GM12878 (cell line): ENCODE measurements around the gene ING4. TPM values are rescaled to one million over a fixed set of nuclear protein-coding genes. Genes with fewer than 3 reads are reported as not detected.

Experiments used
- ASH2L ChIP-seq: fragments of 300-600, 200-600 bp; sonication (generic); IDR thresholded peaks from 2 replicates; pipeline ENCODE4 v1.6.1; 2017; ENCODE audit warnings: low read depth, mild to moderate bottlenecking, borderline replicate concordance
- ATF7 ChIP-seq: fragments of 450-650 bp; IDR thresholded peaks from 2 replicates; pipeline ENCODE4 v1.6.1; 2016; ENCODE audit warnings: low read depth, mild to moderate bottlenecking
- BMI1 ChIP-seq: fragments of 450-650 bp; IDR thresholded peaks from 2 replicates; pipeline ENCODE4 v1.6.1; 2016; ENCODE audit warnings: mild to moderate bottlenecking, moderate library complexity, borderline replicate concordance
- CHD2 ChIP-seq: IDR thresholded peaks from 2 replicates; pipeline ENCODE4 v1.6.1; 2011; ENCODE audit warnings: low read depth, low read length, improper control_type of control experiment, borderline replicate concordance
- CREM ChIP-seq: IDR thresholded peaks from 2 replicates; pipeline ENCODE4 v1.6.1; 2014; ENCODE audit warnings: antibody characterized with exemption, low read depth
- ETV6 ChIP-seq, 2 experiments: fragments of 450-650 bp in 1 of 2; IDR thresholded peaks in 1 of 2; conservative IDR thresholded peaks in 1 of 2; 2 replicates each; pipeline ENCODE4 v1.6.1; 2014; ENCODE audit warnings: antibody characterized with exemption in 1 of 2, borderline replicate concordance in 1 of 2, low read depth in 1 of 2, mild to moderate bottlenecking in 1 of 2, moderate library complexity in 1 of 2
- HDGF ChIP-seq: fragments of 450-650 bp; IDR thresholded peaks from 2 replicates; pipeline ENCODE4 v1.6.1; 2016; ENCODE audit warnings: antibody characterized with exemption
- MYC ChIP-seq: IDR thresholded peaks from 2 replicates; pipeline ENCODE4 v1.6.1; 2011; ENCODE audit warnings: mild to moderate bottlenecking, low read length, moderate library complexity, inconsistent platforms; ENCODE audit not compliant: insufficient read depth, insufficient replicate concordance, insufficient read length, severe bottlenecking
- NFIC ChIP-seq: IDR thresholded peaks from 2 replicates; pipeline ENCODE4 v1.6.1; 2012; ENCODE audit warnings: low read depth, mild to moderate bottlenecking, inconsistent platforms, low read length, moderate library complexity
- NFYA ChIP-seq: IDR thresholded peaks from 2 replicates; pipeline ENCODE4 v1.6.1; 2011; ENCODE audit warnings: low read depth, mild to moderate bottlenecking, low read length, improper control_type of control experiment, borderline replicate concordance
- SMAD5 ChIP-seq: IDR thresholded peaks from 2 replicates; pipeline ENCODE4 v1.6.1; 2016; ENCODE audit warnings: antibody characterized with exemption, low read depth
- SPI1 ChIP-seq: IDR thresholded peaks from 2 replicates; pipeline ENCODE4 v1.6.1; 2011; ENCODE audit warnings: low read depth, mild to moderate bottlenecking, low read length, moderate library complexity, borderline replicate concordance; ENCODE audit not compliant: insufficient read depth
- ZNF622 ChIP-seq: fragments of 450-650 bp; IDR thresholded peaks from 2 replicates; pipeline ENCODE4 v1.6.1; 2017; ENCODE audit warnings: mild to moderate bottlenecking, inconsistent platforms
- polyA plus RNA-seq, 11 experiments: library from polyadenylated mRNA; depleted of rRNA in 4 of 11; unstranded in 6 of 11; stranded (reverse) in 5 of 11; fragments of >200 nt; fragmentation: Nextera tagmentation in 4 of 11; fragmentation: Illumina TruSeq in 1 of 11; extraction: Ambion mirVana in 4 of 11; extraction: Trizol in 1 of 11; gene quantifications; 1 replicate in 1 of 11; 2 replicates in 10 of 11; pipeline versions ENCODE4 v1.2.1 to v1.2.3, GENCODE V29; 2011 to 2016; ENCODE audit warnings: inconsistent platforms in 2 of 11, missing spikeins in 2 of 11, low read depth in 1 of 11
- total RNA-seq, 4 experiments: library from RNA; depleted of rRNA in 3 of 4; stranded (reverse); fragments of >200 nt in 3 of 4; fragmentation: Illumina TruSeq in 1 of 4; extraction: Trizol in 1 of 4; gene quantifications; 2 replicates each; pipeline versions ENCODE4 v1.2.1 to v1.2.3, GENCODE V29; 2013 to 2021
- TF ChIP-seq, protein P1 (sequence below): fragments of 450-650 bp; IDR thresholded peaks from 2 replicates; pipeline ENCODE4 v1.6.1; 2017; ENCODE audit warnings: mild to moderate bottlenecking
- TF ChIP-seq, protein P2 (sequence below), 3 experiments: IDR thresholded peaks in 2 of 3; conservative IDR thresholded peaks in 1 of 3; 2 replicates each; pipeline ENCODE4 v1.5.1; 2011; ENCODE audit warnings: low read depth in 3 of 3, low read length in 3 of 3, mild to moderate bottlenecking in 3 of 3, control low read depth in 2 of 3, moderate library complexity in 2 of 3, inconsistent platforms in 1 of 3, mixed read lengths in 1 of 3; ENCODE audit not compliant: control insufficient read depth in 2 of 3, insufficient read depth in 1 of 3; ENCODE audit errors: extremely low read depth in 1 of 3
- TF ChIP-seq, protein P3 (sequence below): IDR thresholded peaks from 2 replicates; pipeline ENCODE4 v1.6.1; 2012; ENCODE audit warnings: improper control_type of control experiment, low read depth, low read length; ENCODE audit not compliant: insufficient replicate concordance
- TF ChIP-seq, protein P4 (sequence below): IDR thresholded peaks from 2 replicates; pipeline ENCODE4 v1.6.1; 2012; ENCODE audit warnings: low read length, inconsistent platforms
- TF ChIP-seq, protein P5 (sequence below): fragments of 450-650 bp; IDR thresholded peaks from 2 replicates; pipeline ENCODE4 v1.6.1; 2017; ENCODE audit warnings: borderline replicate concordance

Gene ING4
- total and polyA plus RNA-seq, 10 of the 15 experiments (the other 5 are each of a cell fraction or from before 2014, with no cell fraction given) = 7.2 to 53.9 (median 21.8) TPM

DNA sequence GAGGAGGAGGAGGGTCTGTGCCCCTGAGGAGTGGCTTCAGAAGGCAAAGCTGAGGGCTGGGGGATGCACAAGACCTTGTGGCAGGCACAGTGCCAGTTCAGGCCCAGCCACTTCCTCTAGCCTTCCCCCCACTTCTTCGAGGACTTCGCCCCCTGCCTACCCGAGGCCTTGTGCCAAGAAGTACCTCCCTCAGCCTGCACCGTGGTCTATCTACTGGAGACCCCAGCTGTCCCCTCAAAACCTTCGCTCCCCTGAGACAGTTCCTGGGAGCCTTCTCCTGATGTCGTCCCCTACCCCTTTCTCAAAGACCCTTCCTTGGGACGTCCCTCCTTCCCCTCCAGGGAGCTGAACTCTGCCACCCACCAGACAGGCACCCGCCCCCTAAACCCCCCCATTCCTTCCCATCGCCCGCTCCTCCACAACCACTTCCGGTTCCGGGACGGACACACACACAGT is 25.7 kb upstream of the ING4 start (continued):
- TF ChIP-seq ZNF622 = no peak
- no peak for TF ChIP-seq SMAD5
- TF ChIP-seq ASH2L = no peak
- TF ChIP-seq SPI1 = 0 out of 2 replicates have a peak, but pooled peaks have one; percentile 10
- no peak for TF ChIP-seq CREM
- TF ChIP-seq NFYA = no peak
- no peak for TF ChIP-seq NFIC
- 0 out of 2 replicates have a peak, but pooled peaks have one; percentile 52 for TF ChIP-seq HDGF
- TF ChIP-seq, protein P1, sequence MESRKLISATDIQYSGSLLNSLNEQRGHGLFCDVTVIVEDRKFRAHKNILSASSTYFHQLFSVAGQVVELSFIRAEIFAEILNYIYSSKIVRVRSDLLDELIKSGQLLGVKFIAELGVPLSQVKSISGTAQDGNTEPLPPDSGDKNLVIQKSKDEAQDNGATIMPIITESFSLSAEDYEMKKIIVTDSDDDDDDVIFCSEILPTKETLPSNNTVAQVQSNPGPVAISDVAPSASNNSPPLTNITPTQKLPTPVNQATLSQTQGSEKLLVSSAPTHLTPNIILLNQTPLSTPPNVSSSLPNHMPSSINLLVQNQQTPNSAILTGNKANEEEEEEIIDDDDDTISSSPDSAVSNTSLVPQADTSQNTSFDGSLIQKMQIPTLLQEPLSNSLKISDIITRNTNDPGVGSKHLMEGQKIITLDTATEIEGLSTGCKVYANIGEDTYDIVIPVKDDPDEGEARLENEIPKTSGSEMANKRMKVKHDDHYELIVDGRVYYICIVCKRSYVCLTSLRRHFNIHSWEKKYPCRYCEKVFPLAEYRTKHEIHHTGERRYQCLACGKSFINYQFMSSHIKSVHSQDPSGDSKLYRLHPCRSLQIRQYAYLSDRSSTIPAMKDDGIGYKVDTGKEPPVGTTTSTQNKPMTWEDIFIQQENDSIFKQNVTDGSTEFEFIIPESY = no peak
- no peak for TF ChIP-seq ATF7
- no peak for TF ChIP-seq CHD2
- TF ChIP-seq, protein P2, sequence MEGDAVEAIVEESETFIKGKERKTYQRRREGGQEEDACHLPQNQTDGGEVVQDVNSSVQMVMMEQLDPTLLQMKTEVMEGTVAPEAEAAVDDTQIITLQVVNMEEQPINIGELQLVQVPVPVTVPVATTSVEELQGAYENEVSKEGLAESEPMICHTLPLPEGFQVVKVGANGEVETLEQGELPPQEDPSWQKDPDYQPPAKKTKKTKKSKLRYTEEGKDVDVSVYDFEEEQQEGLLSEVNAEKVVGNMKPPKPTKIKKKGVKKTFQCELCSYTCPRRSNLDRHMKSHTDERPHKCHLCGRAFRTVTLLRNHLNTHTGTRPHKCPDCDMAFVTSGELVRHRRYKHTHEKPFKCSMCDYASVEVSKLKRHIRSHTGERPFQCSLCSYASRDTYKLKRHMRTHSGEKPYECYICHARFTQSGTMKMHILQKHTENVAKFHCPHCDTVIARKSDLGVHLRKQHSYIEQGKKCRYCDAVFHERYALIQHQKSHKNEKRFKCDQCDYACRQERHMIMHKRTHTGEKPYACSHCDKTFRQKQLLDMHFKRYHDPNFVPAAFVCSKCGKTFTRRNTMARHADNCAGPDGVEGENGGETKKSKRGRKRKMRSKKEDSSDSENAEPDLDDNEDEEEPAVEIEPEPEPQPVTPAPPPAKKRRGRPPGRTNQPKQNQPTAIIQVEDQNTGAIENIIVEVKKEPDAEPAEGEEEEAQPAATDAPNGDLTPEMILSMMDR (IDR thresholded peaks at IDR 0.05 in 2 of 3, conservative IDR thresholded peaks at IDR 0.05 in 1 of 3; ENCODE audit: control insufficient read depth in 2 of 3, extremely low read depth in 1 of 3, insufficient read depth in 1 of 3, low read depth in 3 of 3, low read length in 3 of 3) = no peak
- 0 out of 4 replicates have a peak, but pooled peaks of 1 of the 2 experiments have one; percentile 72 for TF ChIP-seq ETV6 (conservative IDR thresholded peaks at IDR 0.05 in 1 of 2, IDR thresholded peaks at IDR 0.05 in 1 of 2; ENCODE audit: borderline replicate concordance in 1 of 2, low read depth in 1 of 2)
- TF ChIP-seq, protein P3, sequence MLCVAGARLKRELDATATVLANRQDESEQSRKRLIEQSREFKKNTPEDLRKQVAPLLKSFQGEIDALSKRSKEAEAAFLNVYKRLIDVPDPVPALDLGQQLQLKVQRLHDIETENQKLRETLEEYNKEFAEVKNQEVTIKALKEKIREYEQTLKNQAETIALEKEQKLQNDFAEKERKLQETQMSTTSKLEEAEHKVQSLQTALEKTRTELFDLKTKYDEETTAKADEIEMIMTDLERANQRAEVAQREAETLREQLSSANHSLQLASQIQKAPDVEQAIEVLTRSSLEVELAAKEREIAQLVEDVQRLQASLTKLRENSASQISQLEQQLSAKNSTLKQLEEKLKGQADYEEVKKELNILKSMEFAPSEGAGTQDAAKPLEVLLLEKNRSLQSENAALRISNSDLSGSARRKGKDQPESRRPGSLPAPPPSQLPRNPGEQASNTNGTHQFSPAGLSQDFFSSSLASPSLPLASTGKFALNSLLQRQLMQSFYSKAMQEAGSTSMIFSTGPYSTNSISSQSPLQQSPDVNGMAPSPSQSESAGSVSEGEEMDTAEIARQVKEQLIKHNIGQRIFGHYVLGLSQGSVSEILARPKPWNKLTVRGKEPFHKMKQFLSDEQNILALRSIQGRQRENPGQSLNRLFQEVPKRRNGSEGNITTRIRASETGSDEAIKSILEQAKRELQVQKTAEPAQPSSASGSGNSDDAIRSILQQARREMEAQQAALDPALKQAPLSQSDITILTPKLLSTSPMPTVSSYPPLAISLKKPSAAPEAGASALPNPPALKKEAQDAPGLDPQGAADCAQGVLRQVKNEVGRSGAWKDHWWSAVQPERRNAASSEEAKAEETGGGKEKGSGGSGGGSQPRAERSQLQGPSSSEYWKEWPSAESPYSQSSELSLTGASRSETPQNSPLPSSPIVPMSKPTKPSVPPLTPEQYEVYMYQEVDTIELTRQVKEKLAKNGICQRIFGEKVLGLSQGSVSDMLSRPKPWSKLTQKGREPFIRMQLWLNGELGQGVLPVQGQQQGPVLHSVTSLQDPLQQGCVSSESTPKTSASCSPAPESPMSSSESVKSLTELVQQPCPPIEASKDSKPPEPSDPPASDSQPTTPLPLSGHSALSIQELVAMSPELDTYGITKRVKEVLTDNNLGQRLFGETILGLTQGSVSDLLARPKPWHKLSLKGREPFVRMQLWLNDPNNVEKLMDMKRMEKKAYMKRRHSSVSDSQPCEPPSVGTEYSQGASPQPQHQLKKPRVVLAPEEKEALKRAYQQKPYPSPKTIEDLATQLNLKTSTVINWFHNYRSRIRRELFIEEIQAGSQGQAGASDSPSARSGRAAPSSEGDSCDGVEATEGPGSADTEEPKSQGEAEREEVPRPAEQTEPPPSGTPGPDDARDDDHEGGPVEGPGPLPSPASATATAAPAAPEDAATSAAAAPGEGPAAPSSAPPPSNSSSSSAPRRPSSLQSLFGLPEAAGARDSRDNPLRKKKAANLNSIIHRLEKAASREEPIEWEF = no peak
- no peak for TF ChIP-seq MYC
- TF ChIP-seq, protein P4, sequence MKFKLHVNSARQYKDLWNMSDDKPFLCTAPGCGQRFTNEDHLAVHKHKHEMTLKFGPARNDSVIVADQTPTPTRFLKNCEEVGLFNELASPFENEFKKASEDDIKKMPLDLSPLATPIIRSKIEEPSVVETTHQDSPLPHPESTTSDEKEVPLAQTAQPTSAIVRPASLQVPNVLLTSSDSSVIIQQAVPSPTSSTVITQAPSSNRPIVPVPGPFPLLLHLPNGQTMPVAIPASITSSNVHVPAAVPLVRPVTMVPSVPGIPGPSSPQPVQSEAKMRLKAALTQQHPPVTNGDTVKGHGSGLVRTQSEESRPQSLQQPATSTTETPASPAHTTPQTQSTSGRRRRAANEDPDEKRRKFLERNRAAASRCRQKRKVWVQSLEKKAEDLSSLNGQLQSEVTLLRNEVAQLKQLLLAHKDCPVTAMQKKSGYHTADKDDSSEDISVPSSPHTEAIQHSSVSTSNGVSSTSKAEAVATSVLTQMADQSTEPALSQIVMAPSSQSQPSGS = no peak
- TF ChIP-seq, protein P5, sequence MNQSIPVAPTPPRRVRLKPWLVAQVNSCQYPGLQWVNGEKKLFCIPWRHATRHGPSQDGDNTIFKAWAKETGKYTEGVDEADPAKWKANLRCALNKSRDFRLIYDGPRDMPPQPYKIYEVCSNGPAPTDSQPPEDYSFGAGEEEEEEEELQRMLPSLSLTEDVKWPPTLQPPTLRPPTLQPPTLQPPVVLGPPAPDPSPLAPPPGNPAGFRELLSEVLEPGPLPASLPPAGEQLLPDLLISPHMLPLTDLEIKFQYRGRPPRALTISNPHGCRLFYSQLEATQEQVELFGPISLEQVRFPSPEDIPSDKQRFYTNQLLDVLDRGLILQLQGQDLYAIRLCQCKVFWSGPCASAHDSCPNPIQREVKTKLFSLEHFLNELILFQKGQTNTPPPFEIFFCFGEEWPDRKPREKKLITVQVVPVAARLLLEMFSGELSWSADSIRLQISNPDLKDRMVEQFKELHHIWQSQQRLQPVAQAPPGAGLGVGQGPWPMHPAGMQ = no peak
- TF ChIP-seq BMI1 = no peak
